Fibroblast of mammary gland (primary cell): Measurements from ENCODE around the gene KCTD11.
A peak's percentile ranks its signal among the peaks of the same experiment; 100 is the strongest.

ENCODE experiments used
- DNase-seq: peaks from one replicate; pipeline ENCODE4 v3.0.0-alpha.2; 2010; ENCODE audit warnings: low read depth
- H3K4me3 ChIP-seq: 2 replicates; pipeline ENCODE4 v1.5.1; 2011; ENCODE audit warnings: low read depth, mild to moderate bottlenecking, low read length, moderate library complexity; ENCODE audit not compliant: control insufficient read depth
- TF ChIP-seq, protein P1 (sequence below): conservative IDR thresholded peaks from 2 replicates; pipeline ENCODE4 v1.5.1; 2011; ENCODE audit warnings: low read depth, low read length, inconsistent platforms; ENCODE audit not compliant: control insufficient read depth, insufficient read depth

Gene KCTD11

DNA sequence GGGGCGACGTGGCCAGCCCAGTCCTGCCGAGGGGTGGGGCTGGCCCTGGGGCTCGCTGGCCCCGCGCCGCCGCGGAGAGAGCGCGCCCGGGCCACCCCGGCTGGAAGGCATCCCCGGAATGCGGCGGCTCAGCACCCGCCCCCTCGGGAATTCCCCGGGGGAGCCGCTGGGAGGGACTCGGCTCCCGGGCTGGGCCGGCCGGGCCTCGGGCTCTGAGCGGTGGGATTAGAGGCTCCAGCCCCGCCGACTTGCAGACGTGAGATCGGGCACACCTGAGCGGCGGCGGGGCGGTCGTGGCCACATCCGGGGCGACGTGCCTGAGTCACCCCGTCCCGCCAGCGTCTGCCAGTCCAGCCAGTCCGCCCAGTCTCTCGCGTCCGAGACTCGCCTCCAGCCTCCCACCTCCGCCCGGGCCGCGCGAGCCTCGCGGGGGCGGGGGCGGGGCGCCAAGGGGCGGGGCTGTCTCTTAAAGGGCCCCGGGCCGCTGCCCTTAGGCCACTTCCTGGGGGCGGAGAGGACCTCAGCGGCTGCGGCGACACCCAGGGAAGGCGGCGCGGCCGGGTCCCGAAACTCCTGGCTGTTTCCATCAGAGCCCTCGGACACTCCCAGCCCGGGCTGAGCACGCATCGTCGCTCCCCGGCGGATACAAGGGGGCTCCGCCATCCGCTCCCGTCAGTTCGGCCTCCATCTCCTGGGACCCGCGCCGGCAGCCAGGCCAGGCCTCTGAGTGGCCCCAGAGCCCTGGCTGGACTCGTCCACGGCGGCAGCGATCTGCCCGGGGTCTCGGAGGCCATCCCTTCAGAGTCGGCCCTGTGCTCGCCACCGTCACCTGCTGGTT is at the start of gene KCTD11:
Gene KCTD11, plus strand, starts transcription at position 498 of the 838 bp plus-strand sequence.
- peak; percentile 84 for DNase-seq
- H3K4me3 ChIP-seq: peak within 1 kb of the TSS; percentile 75
- TF ChIP-seq, protein P1, sequence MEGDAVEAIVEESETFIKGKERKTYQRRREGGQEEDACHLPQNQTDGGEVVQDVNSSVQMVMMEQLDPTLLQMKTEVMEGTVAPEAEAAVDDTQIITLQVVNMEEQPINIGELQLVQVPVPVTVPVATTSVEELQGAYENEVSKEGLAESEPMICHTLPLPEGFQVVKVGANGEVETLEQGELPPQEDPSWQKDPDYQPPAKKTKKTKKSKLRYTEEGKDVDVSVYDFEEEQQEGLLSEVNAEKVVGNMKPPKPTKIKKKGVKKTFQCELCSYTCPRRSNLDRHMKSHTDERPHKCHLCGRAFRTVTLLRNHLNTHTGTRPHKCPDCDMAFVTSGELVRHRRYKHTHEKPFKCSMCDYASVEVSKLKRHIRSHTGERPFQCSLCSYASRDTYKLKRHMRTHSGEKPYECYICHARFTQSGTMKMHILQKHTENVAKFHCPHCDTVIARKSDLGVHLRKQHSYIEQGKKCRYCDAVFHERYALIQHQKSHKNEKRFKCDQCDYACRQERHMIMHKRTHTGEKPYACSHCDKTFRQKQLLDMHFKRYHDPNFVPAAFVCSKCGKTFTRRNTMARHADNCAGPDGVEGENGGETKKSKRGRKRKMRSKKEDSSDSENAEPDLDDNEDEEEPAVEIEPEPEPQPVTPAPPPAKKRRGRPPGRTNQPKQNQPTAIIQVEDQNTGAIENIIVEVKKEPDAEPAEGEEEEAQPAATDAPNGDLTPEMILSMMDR: no peak

DNA sequence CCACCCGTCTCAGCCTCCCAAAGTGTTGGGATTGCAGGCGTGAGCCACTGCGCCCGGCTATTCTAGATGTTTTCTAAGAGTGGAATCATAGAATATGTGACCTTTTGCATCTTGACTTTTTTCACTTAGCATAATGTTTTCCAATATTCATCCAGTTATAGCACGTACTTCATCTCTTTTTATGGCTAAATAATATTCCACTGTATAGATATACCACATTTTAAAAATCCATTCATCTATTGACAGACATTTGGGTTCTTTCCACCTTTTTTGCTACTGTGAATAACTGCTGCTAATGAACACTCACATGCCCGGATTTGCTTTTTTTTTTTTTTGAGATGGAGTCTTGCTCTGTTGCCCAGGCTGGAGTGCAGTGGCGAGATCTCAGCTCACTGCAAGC is 47.8 kb upstream of the KCTD11 start:
- H3K4me3 ChIP-seq: no peak overlapping the region
- DNase-seq: no peak
- TF ChIP-seq, protein P1: no peak

DNA sequence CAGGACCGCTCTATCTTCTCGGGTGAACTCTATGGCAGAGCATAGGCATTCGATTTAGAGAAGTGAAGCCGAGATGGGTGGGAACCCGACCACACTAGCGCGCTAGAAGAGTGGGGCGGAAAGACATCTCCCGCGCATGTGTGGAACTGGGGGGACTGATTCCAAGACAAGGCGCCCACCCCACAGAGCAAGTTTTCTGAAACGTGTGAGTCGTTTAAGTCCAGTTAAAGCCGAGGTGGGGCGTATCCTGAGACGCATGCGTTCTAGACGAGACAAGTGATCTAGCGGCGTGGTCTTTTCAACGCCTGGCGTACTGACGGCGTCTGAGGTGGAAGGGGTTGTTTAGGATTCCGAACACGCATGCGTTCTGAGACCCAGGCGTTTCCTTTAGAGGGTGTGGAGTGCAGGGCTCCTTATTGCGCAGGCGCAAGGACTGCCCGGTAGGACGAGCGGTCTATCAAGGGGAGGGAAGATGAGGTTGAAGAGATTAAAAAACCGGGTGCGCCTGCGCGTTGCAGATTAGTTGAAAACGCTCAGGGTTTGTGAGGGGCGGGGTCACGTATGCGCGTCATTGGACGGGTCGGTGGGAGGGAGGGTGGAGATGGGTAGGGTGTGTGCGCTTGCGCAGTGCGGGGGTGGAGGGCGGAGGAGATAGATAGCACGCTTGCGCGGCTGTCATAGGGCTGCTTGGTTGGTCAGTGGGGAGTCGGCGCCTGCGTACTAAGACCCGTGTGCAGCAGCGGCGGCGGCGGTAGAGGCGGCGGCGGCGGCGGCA is 44.9 kb upstream of the KCTD11 start, which contains the start of gene EIF5A:
Gene EIF5A, plus strand, starts transcription at position 718 of the 775 bp plus-strand sequence. CDS start 2,008 bp downstream, outside the sequence.
- H3K4me3 ChIP-seq: peak within 1 kb of the TSS; percentile 100
- peak; percentile 100 for DNase-seq
- TF ChIP-seq, protein P1: no peak

DNA sequence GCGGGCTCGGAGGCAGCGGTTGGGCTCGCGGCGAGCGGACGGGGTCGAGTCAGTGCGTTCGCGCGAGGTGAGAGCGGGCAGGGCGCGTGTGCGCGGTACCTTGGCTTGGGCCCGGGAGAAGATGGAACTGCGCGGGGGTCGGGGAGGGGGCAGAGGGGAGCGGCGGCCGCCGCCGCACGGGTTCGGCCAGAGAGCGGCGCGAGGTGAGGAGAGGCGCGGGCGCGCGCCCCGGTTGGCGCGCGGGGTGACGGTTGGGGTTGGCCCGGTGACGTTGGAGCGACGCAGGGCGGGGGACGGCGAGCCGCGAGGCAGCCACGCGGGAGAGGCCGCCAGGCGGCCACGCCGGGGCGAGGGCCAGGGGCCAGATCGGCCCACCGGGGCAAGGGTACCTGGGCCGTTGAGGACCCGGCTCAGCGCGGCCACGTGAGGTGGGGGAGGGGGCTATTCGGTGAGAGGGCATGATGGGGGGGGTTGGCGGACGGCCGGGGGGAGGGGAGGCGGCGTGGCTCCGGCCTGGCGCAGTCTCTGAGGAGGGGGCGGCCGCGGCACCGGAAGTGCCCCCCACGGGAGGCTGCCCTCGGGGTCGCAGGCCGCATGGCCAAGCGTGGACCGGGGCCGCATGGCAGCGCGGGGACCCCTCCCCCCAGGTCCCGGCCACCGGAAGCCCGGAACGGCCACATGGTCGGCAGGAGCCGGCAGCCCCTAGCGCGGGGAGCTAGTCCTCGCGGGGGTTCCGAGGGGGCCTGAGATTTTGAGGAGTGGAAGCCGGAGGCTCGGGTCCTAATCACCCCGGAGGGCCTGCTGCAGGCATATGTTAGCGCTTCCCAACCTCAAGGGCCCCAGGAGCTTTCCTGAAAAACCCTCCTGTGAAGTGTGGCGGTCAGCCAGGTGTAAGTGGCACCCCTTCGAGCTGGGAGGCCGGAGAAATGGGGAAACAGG is 44.0 kb upstream of the KCTD11 start:
- DNase-seq: peak; percentile 30
- H3K4me3 ChIP-seq: peak overlapping the region; percentile 100
- TF ChIP-seq, protein P1: no peak

DNA sequence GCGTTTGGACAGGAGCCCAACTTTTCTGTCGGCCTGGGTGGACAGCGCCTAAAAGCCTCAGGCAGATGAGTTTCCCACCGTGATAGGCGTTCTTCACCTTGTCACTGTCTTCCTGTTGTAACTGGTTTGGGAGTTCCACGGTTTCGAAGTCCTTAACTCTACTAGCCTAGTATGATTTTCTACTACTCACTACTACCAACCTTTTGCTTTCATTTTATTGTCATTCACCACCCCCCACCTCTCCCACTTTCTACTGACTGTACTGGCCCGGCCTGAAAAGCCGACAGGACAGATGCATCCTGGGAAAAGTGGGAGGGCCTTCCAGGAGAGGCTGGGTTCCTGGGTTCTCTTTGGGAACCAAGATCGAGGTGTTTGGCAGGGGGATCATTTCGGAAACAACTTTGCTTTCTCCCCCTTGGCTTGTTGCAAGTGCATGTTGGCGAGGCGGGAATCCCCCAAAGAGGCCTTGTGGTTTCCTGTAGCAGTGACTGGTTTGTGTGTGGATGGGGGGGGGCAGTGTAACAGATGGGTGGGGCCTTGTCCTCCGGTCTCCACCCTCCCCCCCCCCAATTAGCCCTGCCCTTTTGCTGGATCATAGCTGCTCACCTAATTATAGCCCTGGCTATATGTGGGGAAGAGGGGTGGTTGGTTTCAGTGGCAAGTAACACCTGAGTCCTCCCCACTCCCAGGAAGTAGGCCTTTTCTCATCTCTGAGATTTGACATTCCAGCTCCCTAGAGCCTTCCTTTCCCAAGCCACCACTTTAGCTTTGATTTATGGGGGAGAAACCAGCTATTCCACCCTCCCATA is 43.1 kb upstream of the KCTD11 start:
- H3K4me3 ChIP-seq: peak overlapping the region; percentile 100
- TF ChIP-seq, protein P1: no peak
- DNase-seq: peak; percentile 81
